HFFc6 (cell line): ENCODE data around the gene SELENOW. TPM values are rescaled to one million over a fixed set of nuclear protein-coding genes. Genes with fewer than 3 reads are reported as not detected.
"Not testable (repeated sequence)": the region's sequence is repeated elsewhere in the genome, so short reads cannot be mapped to it uniquely, and the experiment has no call there.

Source experiments
- DNase-seq: peaks from one replicate; pipeline ENCODE4 v3.0.0-alpha.2; 2018
- H3K27ac Mint-ChIP-seq: 2 replicates; pipeline ENCODE4 v1.8.0; 2020; ENCODE audit warnings: mild to moderate bottlenecking, mixed read lengths
- H3K27me3 Mint-ChIP-seq: 2 replicates; pipeline ENCODE4 v1.8.0; 2021; ENCODE audit warnings: mild to moderate bottlenecking, moderate library complexity, mixed read lengths; ENCODE audit not compliant: insufficient read depth
- H3K36me3 Mint-ChIP-seq: 2 replicates; pipeline ENCODE4 v1.8.0; 2021; ENCODE audit warnings: low read depth, mixed read lengths
- H3K4me1 Mint-ChIP-seq: 2 replicates; pipeline ENCODE4 v1.8.0; 2020; ENCODE audit warnings: low read depth, mixed read lengths
- H3K4me3 Mint-ChIP-seq: 2 replicates; pipeline ENCODE4 v1.8.0; 2020; ENCODE audit warnings: mild to moderate bottlenecking, moderate library complexity, mixed read lengths
- H3K9me3 Mint-ChIP-seq: 2 replicates; pipeline ENCODE4 v1.8.0; 2020; ENCODE audit warnings: mild to moderate bottlenecking, mixed read lengths
- CTCF ChIP-seq: fragments of 200-600 bp; sonication (generic); IDR thresholded peaks from 2 replicates; pipeline ENCODE4 v1.5.0; 2021; ENCODE audit warnings: antibody characterized with exemption, mild to moderate bottlenecking
- total RNA-seq, 6 experiments: library from RNA; stranded (reverse); fragmentation: NEBNext Ultra II Directional; extraction: Animal tissue kit (Norgen Biotek cat#: 25700); gene quantifications; 2 replicates in 1 of 6; 3 replicates in 5 of 6; pipeline ENCODE4 v1.2.3, GENCODE V29; 2021

The SELENOW gene
- total RNA-seq, 6 experiments from 2014 or later = 214 to 245 (median 224) TPM

GRCh38 chr19:47760632-47760999 is 17.9 kb upstream of the SELENOW start:
- Mint-ChIP-seq H3K27me3 (peaks cover 12% of the 10 kb centered on the region), H3K4me1 (peaks cover 6% of the 10 kb centered on the region; the same call in 1 of the 2 replicates), H3K4me3 (no peak overlapping the region), H3K27ac (no peak overlapping the region), H3K9me3 (no peaks in the 10 kb centered on the region), H3K36me3 (peaks cover 33% of the 10 kb centered on the region)
- no peak for DNase-seq
- TF ChIP-seq CTCF = no peak

DNA sequence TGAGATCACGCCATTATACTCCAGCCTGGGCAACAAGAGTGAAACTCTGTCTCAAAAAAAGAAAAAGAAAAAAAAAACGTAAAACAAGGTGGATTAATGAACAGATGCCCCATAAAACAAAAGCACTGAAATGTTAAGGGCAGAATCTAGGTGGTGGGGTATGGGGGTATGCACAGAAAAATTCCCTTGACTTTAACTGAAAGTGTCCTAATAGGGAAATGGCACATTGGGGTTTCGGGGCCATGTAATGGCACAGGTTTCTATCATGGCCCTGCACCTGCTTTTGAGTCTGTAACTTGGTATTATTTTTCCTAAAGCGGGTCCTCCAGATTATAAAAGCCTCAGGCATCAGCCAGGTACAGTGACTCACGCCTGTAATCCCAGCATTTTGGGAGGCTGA is 16.9 kb upstream of the SELENOW start:
- DNase-seq = no peak
- peaks cover 15% of the 10 kb centered on the region for H3K27me3 Mint-ChIP-seq
- TF ChIP-seq CTCF = no peak
- H3K4me1 Mint-ChIP-seq = peaks cover 6% of the 10 kb centered on the region; the same call in 1 of the 2 replicates
- H3K9me3 Mint-ChIP-seq = no peaks in the 10 kb centered on the region
- H3K4me3 Mint-ChIP-seq = no peak overlapping the region
- peaks cover 32% of the 10 kb centered on the region for H3K36me3 Mint-ChIP-seq
- no peak overlapping the region for H3K27ac Mint-ChIP-seq

DNA sequence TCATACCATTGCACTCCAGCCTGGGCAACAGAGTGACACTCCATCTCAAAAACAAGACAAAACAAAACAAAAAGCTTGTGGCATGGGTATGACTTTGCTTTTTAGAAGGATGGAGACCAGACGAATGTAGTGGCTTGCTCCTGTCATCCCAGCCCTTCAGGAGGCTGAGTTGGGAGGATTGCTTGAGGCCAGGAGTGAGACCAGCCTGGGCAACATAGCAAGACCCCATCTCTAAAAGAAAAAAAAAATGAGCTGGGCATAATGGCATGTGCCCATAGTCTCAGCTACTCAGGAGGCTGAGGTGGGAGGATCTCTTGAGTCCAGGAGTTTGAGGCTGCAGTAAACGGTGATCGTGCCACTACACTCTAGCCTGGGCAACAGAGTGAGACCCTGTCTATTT is 16.4 kb upstream of the SELENOW start:
- DNase-seq = no peak
- Mint-ChIP-seq H3K4me3 (no peak overlapping the region), H3K27me3 (peaks cover 12% of the 10 kb centered on the region), H3K9me3 (no peaks in the 10 kb centered on the region), H3K27ac (no peak overlapping the region), H3K4me1 (peaks cover 6% of the 10 kb centered on the region; the same call in 1 of the 2 replicates), H3K36me3 (peaks cover 26% of the 10 kb centered on the region)
- TF ChIP-seq CTCF = no peak

DNA sequence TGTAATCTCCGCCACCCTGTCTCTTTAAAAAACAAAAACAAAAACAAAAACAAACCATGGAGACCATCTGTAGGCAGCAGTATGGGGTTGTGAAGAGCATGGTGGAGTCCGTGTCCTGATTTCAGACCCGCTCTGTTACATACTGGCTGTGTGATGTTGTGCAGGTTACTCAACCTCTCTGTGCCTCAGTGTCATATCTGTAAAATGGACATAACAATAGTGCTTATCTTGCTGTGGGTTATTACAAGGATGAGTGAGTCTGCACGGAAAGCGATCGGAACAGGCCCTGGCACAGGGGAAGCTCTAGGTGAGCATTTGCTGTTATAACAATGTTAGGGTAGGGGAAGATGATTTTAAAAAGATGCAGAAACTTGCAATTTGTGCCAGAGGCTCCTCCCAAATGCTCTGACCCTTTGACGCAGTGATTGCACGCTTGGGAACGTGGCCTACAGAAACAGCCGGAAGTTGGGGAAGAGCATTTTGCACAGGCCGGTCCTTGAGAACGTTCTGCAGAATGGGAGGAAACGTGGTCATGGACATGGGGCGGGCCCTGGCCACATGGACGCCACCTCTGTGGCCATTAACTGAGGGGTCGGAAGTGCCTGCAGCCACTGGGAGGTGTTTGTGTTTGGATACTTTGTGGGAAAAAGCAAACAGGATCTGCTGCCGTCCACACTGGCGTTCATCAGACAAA is 15.7 kb upstream of the SELENOW start:
- peaks cover 6% of the 10 kb centered on the region; the same call in 1 of the 2 replicates for H3K4me1 Mint-ChIP-seq
- H3K9me3 Mint-ChIP-seq = no peaks in the 10 kb centered on the region
- no peak for DNase-seq
- peaks cover 20% of the 10 kb centered on the region for H3K36me3 Mint-ChIP-seq
- no peak for TF ChIP-seq CTCF
- peak overlapping the region; percentile 36 for H3K27ac Mint-ChIP-seq
- H3K27me3 Mint-ChIP-seq = peaks cover 10% of the 10 kb centered on the region
- no peak overlapping the region for H3K4me3 Mint-ChIP-seq

DNA sequence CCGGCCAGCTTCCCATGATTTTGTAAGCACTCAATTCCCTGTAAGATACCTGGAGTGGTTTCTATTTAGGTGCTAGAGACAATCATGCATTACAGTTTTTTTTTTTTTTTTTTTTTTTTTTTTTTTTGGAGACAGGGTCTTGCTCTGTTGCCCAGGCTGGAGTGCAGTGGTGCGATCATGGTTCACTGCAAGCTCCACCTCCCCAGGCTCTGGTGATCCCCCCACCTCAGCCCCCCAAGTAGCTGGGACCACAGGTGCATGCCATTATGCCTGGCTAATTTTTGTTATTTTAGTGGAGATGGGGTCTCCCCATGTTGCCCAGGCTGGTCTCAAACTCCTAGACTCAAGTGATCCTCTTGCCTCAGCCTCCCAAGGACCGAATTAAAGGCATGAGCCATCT is 13.8 kb upstream of the SELENOW start:
- not testable (repeated sequence) for H3K27me3 Mint-ChIP-seq, DNase-seq, H3K4me1 Mint-ChIP-seq, H3K36me3 Mint-ChIP-seq, H3K4me3 Mint-ChIP-seq, H3K27ac Mint-ChIP-seq, H3K9me3 Mint-ChIP-seq

GRCh38 chr19:47765523-47766358 is 12.8 kb upstream of the SELENOW start:
- H3K27me3 Mint-ChIP-seq = peaks cover 9% of the 10 kb centered on the region
- peak; percentile 43 for DNase-seq
- no peaks in the 10 kb centered on the region for H3K36me3 Mint-ChIP-seq
- no peaks in the 10 kb centered on the region for H3K9me3 Mint-ChIP-seq
- no peak overlapping the region for H3K4me3 Mint-ChIP-seq
- TF ChIP-seq CTCF = peak; percentile 88
- H3K27ac Mint-ChIP-seq = no peak overlapping the region
- peaks cover 6% of the 10 kb centered on the region; the same call in 1 of the 2 replicates for H3K4me1 Mint-ChIP-seq
